Prostate gland (tissue), 2 donors: ENCODE measurements around the gene TMC1.

ENCODE experiments used
- POLR2A ChIP-seq: fragments of 450-650 bp; IDR thresholded peaks from one replicate; pipeline ENCODE4 v1.6.1; 2016; ENCODE audit warnings: antibody characterized with exemption, mild to moderate bottlenecking
- TF ChIP-seq, protein P1 (sequence below), 4 experiments: fragments of 200-600 bp in 2 of 4; fragments of 450-650 bp in 2 of 4; sonication (generic) in 2 of 4; IDR thresholded peaks; 1 replicate in 3 of 4; 2 replicates in 1 of 4; pipeline ENCODE4 v1.5.1; 2016 to 2019; ENCODE audit warnings: antibody characterized with exemption in 4 of 4, mild to moderate bottlenecking in 2 of 4, moderate library complexity in 2 of 4

GRCh38 chr9:72794946-72795345 is 273.5 kb downstream of the TMC1 start:
- TF ChIP-seq, protein P1, sequence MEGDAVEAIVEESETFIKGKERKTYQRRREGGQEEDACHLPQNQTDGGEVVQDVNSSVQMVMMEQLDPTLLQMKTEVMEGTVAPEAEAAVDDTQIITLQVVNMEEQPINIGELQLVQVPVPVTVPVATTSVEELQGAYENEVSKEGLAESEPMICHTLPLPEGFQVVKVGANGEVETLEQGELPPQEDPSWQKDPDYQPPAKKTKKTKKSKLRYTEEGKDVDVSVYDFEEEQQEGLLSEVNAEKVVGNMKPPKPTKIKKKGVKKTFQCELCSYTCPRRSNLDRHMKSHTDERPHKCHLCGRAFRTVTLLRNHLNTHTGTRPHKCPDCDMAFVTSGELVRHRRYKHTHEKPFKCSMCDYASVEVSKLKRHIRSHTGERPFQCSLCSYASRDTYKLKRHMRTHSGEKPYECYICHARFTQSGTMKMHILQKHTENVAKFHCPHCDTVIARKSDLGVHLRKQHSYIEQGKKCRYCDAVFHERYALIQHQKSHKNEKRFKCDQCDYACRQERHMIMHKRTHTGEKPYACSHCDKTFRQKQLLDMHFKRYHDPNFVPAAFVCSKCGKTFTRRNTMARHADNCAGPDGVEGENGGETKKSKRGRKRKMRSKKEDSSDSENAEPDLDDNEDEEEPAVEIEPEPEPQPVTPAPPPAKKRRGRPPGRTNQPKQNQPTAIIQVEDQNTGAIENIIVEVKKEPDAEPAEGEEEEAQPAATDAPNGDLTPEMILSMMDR (IDR thresholded peaks at IDR 0.05) = no peak
- no peak for TF ChIP-seq POLR2A
